Activated T-helper 9 cell treated with anti-CD3 and anti-CD28 coated beads, Interleukin-2, amount 50 U/mL, for 16 hours (primary cell): Measurements from ENCODE around the gene FNDC11.
"Not testable (repeated sequence)": the region's sequence is repeated elsewhere in the genome, so short reads cannot be mapped to it uniquely, and the experiment has no call there.

Source experiments
- DNase-seq: peaks from one replicate; pipeline ENCODE4 v3.0.0-alpha.2; 2020; ENCODE audit warnings: low read depth

FNDC11 gene

GRCh38 chr20:63554361-63555278 is 661 bp downstream of the FNDC11 start:
- DNase-seq = no peak

- DNase-seq = no peak
Measured at GRCh38 chr20:63555661-63556381, 1.9 kb downstream of the FNDC11 start.

GRCh38 chr20:63556873-63557478 is 3.0 kb downstream of the FNDC11 start:
- no peak for DNase-seq

GRCh38 chr20:63557481-63557891 is 3.5 kb downstream of the FNDC11 start:
- no peak for DNase-seq

GRCh38 chr20:63558804-63559484 is 5.0 kb downstream of the FNDC11 start:
- DNase-seq = no peak

- not testable (repeated sequence) for DNase-seq
Measured at GRCh38 chr20:63559485-63560332, 5.8 kb downstream of the FNDC11 start.

- no peak for DNase-seq
Measured at GRCh38 chr20:63560333-63560805, 6.4 kb downstream of the FNDC11 start.

DNA sequence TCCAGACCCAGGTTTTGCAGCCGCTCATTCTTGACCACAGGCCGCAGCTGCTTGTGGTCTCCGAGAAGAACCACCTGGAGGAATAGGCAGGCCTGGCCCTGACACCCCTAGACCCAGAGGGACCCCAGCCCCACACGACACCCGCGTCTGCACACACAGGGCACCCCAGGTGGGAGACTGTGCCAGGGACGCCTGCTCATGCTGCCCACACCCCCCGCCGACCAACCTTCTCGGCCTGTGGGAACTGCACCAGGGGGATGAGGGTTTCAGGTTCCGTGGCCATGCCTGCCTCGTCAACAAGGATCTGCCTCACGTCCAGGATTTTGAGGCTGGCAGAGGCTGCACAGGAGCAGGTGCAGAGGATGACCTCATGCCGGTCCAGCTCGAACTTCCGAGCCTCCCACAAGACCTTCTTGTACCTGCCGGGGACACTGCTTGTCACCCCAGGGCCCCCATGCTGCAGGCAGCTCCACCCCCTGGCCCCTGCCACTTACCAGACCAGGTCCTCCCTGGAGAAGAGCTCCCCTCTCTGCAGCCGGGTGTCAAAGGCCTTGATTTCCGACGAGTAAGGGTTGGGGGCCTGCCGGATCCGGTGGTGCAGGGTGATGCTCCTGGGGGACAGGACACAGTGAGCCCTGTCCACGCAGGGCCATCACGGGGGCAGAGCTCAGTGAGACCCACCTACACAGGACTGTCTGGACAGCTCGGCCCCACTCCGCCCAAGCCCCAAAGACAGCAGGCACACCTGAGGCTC is 7.1 kb downstream of the FNDC11 start:
- no peak for DNase-seq

DNA sequence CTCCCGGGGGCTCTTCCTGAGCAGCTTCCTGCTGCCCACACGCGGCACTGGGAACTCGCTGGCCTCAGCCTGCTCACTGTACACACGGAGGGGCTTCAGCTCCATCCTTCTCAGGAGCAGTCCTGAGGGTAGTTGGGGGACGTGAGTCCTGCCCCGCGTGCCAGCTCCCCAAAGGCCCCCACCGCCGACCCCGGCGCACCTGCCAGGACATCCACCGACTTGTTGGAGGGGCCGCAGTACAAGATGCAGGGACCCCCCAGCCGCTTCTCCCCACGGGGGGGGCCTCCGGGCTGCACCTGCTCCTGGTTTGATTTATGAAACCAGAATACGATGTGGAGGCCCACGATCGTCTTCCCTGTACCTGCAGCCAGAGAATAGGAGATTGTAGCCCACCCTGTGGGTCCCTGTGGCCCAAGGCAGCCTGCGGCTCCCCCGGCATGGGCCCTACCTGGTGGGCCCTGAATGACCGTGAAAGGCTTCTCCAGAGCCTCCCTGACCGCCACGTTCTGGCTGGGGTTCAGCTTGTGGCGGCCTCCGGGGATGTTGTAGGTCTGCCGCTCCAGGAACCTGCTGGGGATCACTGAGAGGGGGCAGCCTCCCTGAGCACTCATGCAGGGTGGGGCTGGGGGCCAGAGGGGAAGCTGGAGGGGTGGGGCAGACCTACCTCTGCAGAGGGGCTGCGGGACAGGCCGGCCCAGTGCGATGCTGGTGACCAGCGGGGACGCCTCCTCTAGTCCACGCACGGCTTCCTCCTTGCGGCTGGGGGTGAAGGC is 7.9 kb downstream of the FNDC11 start:
- no peak for DNase-seq

- DNase-seq = no peak
Measured at GRCh38 chr20:63562461-63563224, 8.7 kb downstream of the FNDC11 start.

GRCh38 chr20:63563225-63563935 is 9.4 kb downstream of the FNDC11 start:
- DNase-seq = no peak

GRCh38 chr20:63564036-63564810 is 10.3 kb downstream of the FNDC11 start:
- DNase-seq = no peak

DNA sequence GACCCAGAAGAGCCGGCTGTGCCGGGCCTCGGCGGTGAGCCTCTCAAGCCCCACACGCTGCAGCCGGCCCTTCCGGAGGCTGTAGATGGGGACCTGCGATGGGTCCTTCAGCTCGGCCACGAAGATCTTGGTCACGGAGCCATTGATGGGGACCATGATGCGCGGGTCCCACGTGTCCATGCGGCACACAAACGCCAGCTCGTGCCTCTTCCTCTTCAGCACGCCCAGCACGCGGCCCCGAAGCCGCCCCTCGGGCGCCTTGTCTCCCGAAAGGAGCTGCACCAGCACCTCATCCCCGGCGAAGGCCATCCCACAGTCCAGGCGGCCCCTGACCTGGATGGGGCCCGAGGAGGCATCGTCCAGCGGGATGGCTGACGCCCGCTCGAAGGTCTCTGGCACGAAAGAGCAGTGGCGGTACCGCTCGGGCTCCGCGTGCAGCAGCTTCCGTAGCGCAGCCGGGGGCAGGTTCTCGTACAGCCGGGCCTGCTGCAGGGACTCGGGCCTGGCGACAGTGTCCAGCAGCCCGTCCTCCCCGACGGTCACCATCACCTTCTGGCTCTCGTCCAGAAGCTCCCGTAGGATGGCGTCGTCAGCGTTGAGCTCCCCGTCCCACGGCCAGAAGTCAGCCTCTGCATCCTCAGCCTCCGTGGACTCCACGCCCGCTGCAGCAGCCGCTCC is 11.2 kb downstream of the FNDC11 start:
- DNase-seq = no peak

GRCh38 chr20:63565699-63566335 is 11.9 kb downstream of the FNDC11 start:
- DNase-seq = no peak

DNA sequence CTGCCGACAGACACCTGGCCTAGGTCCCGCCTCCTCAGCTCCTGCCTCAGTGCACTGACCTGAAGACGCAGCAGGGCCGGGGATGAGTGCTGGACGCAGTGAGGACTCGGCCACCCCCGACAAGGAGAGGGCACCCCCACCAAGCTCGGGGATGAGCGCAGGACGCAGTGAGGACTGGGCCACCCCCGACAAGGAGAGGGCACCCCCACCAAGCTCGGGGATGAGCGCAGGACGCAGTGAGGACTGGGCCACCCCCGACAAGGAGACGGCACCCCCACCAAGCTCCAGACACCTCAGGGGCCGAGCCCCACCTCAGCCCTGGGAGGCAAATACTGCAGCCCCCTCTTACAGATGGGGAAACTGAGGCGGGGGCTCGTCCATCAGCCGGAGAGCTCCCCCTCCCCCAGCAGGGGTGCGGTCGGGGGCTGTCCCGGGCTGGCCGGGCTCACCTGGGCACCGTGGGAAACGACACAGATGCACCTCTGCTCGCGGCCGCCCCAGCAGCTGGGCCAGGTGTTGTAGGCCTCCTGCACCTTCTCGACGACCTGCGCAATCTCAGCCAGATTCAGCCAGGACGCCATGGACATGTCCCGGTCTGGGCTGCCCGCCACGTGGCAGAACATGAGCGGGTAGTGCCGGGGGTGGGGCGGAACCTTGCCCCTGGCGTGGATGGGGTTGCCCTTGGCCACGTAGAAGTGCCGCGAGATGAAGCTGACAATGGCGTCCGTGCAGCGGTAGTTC is 12.6 kb downstream of the FNDC11 start:
- DNase-seq = no peak

- no peak for DNase-seq
Measured at GRCh38 chr20:63567136-63567385, 13.1 kb downstream of the FNDC11 start.
